ENCODE measurements around the gene CHCHD6. TPM values are rescaled to one million over a fixed set of nuclear protein-coding genes. Genes with fewer than 3 reads are reported as not detected.

CHCHD6 gene
- total RNA-seq, 4 donors from 2014 or later, result 6.4 to 14.2 (median 10.3) TPM; not detected in 1

DNA sequence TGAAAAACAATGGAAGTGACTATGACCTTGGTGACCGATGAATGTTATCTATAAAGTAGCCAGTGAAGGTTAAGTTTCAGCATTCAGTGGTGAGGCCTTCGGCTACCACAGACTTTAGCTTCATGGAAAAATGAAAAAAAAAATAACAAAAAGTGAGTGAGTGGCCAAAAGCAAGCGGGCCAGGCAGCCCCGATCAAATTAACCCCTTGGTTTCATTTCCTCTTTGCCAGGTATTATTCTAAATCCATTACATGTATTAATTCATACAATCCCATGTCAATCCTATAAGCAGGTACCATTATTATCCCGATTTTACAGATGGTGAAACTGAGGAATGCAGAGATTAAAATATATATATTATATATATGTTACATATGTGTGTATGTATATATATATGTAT, 21.0 kb upstream of the CHCHD6 start:
- H3K4me3 ChIP-seq, result no peak overlapping the region
- no peaks in the 10 kb centered on the region for H3K4me1 ChIP-seq
- no peaks in the 10 kb centered on the region for H3K9me3 ChIP-seq
- H3K36me3 ChIP-seq, result no peaks in the 10 kb centered on the region
- no peak overlapping the region for H3K27ac ChIP-seq
- TF ChIP-seq POLR2A (IDR thresholded peaks at IDR 0.05) (no peak), CTCF (IDR thresholded peaks at IDR 0.05) (no peak)
- intact Hi-C loops (cut with DNase I; ENCODE audit: low total_unique reads), result no loop called here
- no peaks in the 10 kb centered on the region for H3K27me3 ChIP-seq
- no peak for DNase-seq

- intact Hi-C loops (cut with DNase I; ENCODE audit: low total_unique reads), result no loop called here
- H3K27me3 ChIP-seq, result no peaks in the 10 kb centered on the region
- H3K4me1 ChIP-seq, result no peaks in the 10 kb centered on the region
- H3K27ac ChIP-seq, result no peak overlapping the region
- H3K4me3 ChIP-seq, result no peak overlapping the region
- no peaks in the 10 kb centered on the region for H3K36me3 ChIP-seq
- TF ChIP-seq CTCF (IDR thresholded peaks at IDR 0.05), result no peak
- TF ChIP-seq POLR2A (IDR thresholded peaks at IDR 0.05), result no peak
- DNase-seq, result no peak
- H3K9me3 ChIP-seq, result no peaks in the 10 kb centered on the region
Observed at GRCh38 chr3:126684218-126684751, 19.8 kb upstream of the CHCHD6 start.

- no peaks in the 10 kb centered on the region for H3K27me3 ChIP-seq
- no peaks in the 10 kb centered on the region for H3K36me3 ChIP-seq
- no peak overlapping the region for H3K27ac ChIP-seq
- H3K4me3 ChIP-seq, result no peak overlapping the region
- H3K4me1 ChIP-seq, result no peaks in the 10 kb centered on the region
- intact Hi-C loops (cut with DNase I; ENCODE audit: low total_unique reads), result no loop called here
- no peak for TF ChIP-seq POLR2A (IDR thresholded peaks at IDR 0.05)
- TF ChIP-seq CTCF (IDR thresholded peaks at IDR 0.05), result no peak
- DNase-seq, result no peak
- no peaks in the 10 kb centered on the region for H3K9me3 ChIP-seq
Observed at GRCh38 chr3:126685021-126685420, 19.0 kb upstream of the CHCHD6 start.

DNA sequence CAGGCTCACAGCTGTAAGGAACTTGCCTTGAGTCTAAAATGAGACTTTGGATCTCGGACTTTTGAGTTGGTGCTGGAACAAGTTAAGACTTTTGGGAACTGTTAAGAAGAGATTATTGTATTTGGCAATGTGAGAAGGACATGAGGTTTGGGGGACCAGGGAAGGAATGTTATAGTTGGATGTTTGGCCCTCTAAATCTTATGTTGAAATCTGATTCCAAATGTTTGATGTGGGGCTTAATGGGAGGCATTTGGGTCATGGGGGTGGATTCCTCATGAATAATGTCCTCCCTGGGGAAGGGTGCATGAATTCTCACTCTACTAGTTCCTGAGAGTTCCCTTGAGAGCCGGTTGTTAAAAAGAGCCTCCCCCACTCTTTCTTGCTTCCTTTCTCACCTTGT, 18.5 kb upstream of the CHCHD6 start:
- no peak for TF ChIP-seq CTCF (IDR thresholded peaks at IDR 0.05)
- no peaks in the 10 kb centered on the region for H3K27me3 ChIP-seq
- intact Hi-C loops (cut with DNase I; ENCODE audit: low total_unique reads), result no loop called here
- no peak overlapping the region for H3K4me3 ChIP-seq
- H3K4me1 ChIP-seq, result no peaks in the 10 kb centered on the region
- H3K9me3 ChIP-seq, result no peaks in the 10 kb centered on the region
- H3K36me3 ChIP-seq, result no peaks in the 10 kb centered on the region
- no peak overlapping the region for H3K27ac ChIP-seq
- no peak for DNase-seq

DNA sequence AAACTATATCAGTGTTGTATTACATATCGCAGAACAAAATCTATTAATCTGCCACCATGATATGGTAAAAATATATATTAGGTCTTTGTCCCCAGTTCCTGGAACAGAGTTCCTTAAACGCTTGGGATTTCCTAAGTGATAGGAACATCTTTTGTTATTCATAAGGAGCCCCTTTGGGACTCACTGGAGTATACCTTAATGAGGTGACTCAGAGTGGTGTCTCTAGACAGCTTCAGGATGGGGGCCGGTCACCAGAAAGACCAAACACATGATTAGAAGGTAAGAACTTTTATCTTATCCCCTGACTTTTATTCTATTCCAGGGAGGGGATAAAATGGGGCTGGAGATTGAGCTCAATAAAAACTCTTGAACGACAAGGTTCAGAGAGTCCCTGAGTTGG, 12.3 kb upstream of the CHCHD6 start:
- H3K9me3 ChIP-seq, result no peaks in the 10 kb centered on the region
- no peak for TF ChIP-seq CTCF (IDR thresholded peaks at IDR 0.05)
- no peak for TF ChIP-seq POLR2A (IDR thresholded peaks at IDR 0.05)
- no peaks in the 10 kb centered on the region for H3K27me3 ChIP-seq
- H3K27ac ChIP-seq, result no peak overlapping the region
- H3K4me3 ChIP-seq, result no peak overlapping the region
- no peak for DNase-seq
- intact Hi-C loops (cut with DNase I; ENCODE audit: low total_unique reads), result no loop called here
- no peaks in the 10 kb centered on the region for H3K36me3 ChIP-seq
- H3K4me1 ChIP-seq, result no peaks in the 10 kb centered on the region
